HEK293 (cell line): ENCODE data around the gene CKB.

ENCODE experiments used
- CTCF ChIA-PET: fragments of 350-600 bp; formaldehyde crosslinking; extraction: SDS; loops from one replicate; lab custom pipeline; 2021; ENCODE audit warnings: antibody characterized with exemption; lab: Yijun Ruan, JAX
- POLR2A ChIA-PET: fragments of 300-600 bp; formaldehyde crosslinking; extraction: SDS; loops from one replicate; lab custom pipeline; 2020; ENCODE audit warnings: antibody characterized with exemption, inconsistent platforms; lab: Yijun Ruan, JAX
- H3K27ac ChIP-seq: fragments of 200-500 bp; sonication (Bioruptor generic); 2 replicates; pipeline ENCODE4 v1.5.1; 2014; ENCODE audit warnings: low read depth, low read length, control low read depth, inconsistent platforms; ENCODE audit errors: extremely low read depth
- H3K36me3 ChIP-seq, 2 experiments: fragments of 200-500 bp in 1 of 2; sonication (Bioruptor generic) in 1 of 2; 1 replicate in 1 of 2; 2 replicates in 1 of 2; pipeline ENCODE4 v1.5.1; 2014 to 2017; ENCODE audit warnings: inconsistent platforms in 2 of 2, low read length in 2 of 2; ENCODE audit not compliant: control insufficient read depth in 2 of 2, insufficient read depth in 1 of 2
- H3K4me1 ChIP-seq: fragments of 200-500 bp; sonication (Bioruptor generic); 2 replicates; pipeline ENCODE4 v1.5.1; 2014; ENCODE audit warnings: mild to moderate bottlenecking, low read length, inconsistent platforms; ENCODE audit not compliant: control insufficient read depth, insufficient read depth
- H3K4me3 ChIP-seq: 2 replicates; pipeline ENCODE4 v1.5.1; 2011; ENCODE audit warnings: low read depth, mild to moderate bottlenecking, control low read depth, low read length, moderate library complexity
- H3K9me3 ChIP-seq: fragments of 200-500 bp; sonication (Bioruptor generic); 2 replicates; pipeline ENCODE4 v1.5.1; 2014; ENCODE audit warnings: low read depth, low read length, inconsistent platforms; ENCODE audit not compliant: control insufficient read depth, insufficient read depth
- CTCF ChIP-seq: fragments of 450-650 bp; formaldehyde crosslinking; IDR thresholded peaks from 2 replicates; pipeline ENCODE4 v1.5.1; 2016; ENCODE audit warnings: missing biosample characterization, missing genetic modification characterization
- KLF8 ChIP-seq: fragments of 450-650 bp; formaldehyde crosslinking; IDR thresholded peaks from 2 replicates; pipeline ENCODE4 v1.5.1; 2016; ENCODE audit warnings: missing biosample characterization, missing genetic modification characterization
- KLF9 ChIP-seq: fragments of 450-650 bp; formaldehyde crosslinking; IDR thresholded peaks from 2 replicates; pipeline ENCODE4 v1.5.1; 2016; ENCODE audit warnings: missing biosample characterization, missing genetic modification characterization, low read depth
- OVOL3 ChIP-seq: fragments of 450-650 bp; formaldehyde crosslinking; IDR thresholded peaks from 2 replicates; pipeline ENCODE4 v1.5.1; 2016; ENCODE audit warnings: missing biosample characterization, missing genetic modification characterization
- SP7 ChIP-seq: fragments of 450-650 bp; formaldehyde crosslinking; IDR thresholded peaks from 2 replicates; pipeline ENCODE4 v1.5.1; 2016; ENCODE audit warnings: missing biosample characterization, missing genetic modification characterization
- ZBTB49 ChIP-seq: fragments of 450-650 bp; formaldehyde crosslinking; IDR thresholded peaks from 2 replicates; pipeline ENCODE4 v1.5.1; 2016; ENCODE audit warnings: missing biosample characterization, missing genetic modification characterization, low read depth
- ZIC2 ChIP-seq: fragments of 450-650 bp; formaldehyde crosslinking; IDR thresholded peaks from 2 replicates; pipeline ENCODE4 v1.5.1; 2016; ENCODE audit warnings: missing biosample characterization, missing genetic modification characterization
- ZNF121 ChIP-seq: fragments of 450-650 bp; formaldehyde crosslinking; IDR thresholded peaks from 2 replicates; pipeline ENCODE4 v1.5.1; 2016; ENCODE audit warnings: missing biosample characterization, missing genetic modification characterization
- ZNF16 ChIP-seq: fragments of 450-650 bp; formaldehyde crosslinking; IDR thresholded peaks from 2 replicates; pipeline ENCODE4 v1.5.1; 2016; ENCODE audit warnings: low read depth, missing biosample characterization, missing genetic modification characterization
- ZNF223 ChIP-seq: fragments of 450-650 bp; formaldehyde crosslinking; IDR thresholded peaks from 2 replicates; pipeline ENCODE4 v1.5.1; 2016; ENCODE audit warnings: missing biosample characterization, missing genetic modification characterization
- ZNF274 ChIP-seq, 2 experiments: fragments of 200-500 bp in 1 of 2; fragments of 450-650 bp in 1 of 2; sonication (Bioruptor generic) in 1 of 2; formaldehyde crosslinking in 1 of 2; IDR thresholded peaks; 2 replicates each; pipeline versions ENCODE4 v1.5.1 to v1.6.1; 2014 to 2016; ENCODE audit warnings: borderline replicate concordance in 1 of 2, inconsistent platforms in 1 of 2, low read length in 1 of 2, missing biosample characterization in 1 of 2, missing genetic modification characterization in 1 of 2
- ZNF510 ChIP-seq: fragments of 450-650 bp; formaldehyde crosslinking; IDR thresholded peaks from 2 replicates; pipeline ENCODE4 v1.5.1; 2018; ENCODE audit warnings: mild to moderate bottlenecking, missing genetic modification characterization, missing biosample characterization; ENCODE audit not compliant: insufficient replicate concordance
- ZNF571 ChIP-seq: fragments of 450-650 bp; formaldehyde crosslinking; IDR thresholded peaks from 2 replicates; pipeline ENCODE4 v1.5.0; 2017; ENCODE audit warnings: missing biosample characterization, missing genetic modification characterization
- ZNF596 ChIP-seq: fragments of 450-650 bp; IDR thresholded peaks from 2 replicates; pipeline ENCODE4 v1.5.0; 2018; ENCODE audit warnings: missing biosample characterization, mild to moderate bottlenecking, missing genetic modification characterization, moderate library complexity
- ZNF629 ChIP-seq: fragments of 450-650 bp; formaldehyde crosslinking; IDR thresholded peaks from 2 replicates; pipeline ENCODE4 v1.5.1; 2017; ENCODE audit warnings: missing biosample characterization, missing genetic modification characterization
- ZNF777 ChIP-seq: fragments of 450-650 bp; formaldehyde crosslinking; IDR thresholded peaks from 2 replicates; pipeline ENCODE4 v1.5.1; 2017; ENCODE audit warnings: missing biosample characterization, missing genetic modification characterization, borderline replicate concordance
- TF ChIP-seq, protein P1 (sequence below): fragments of 450-650 bp; formaldehyde crosslinking; IDR thresholded peaks from 2 replicates; pipeline ENCODE4 v1.5.1; 2017; ENCODE audit warnings: missing biosample characterization, missing genetic modification characterization

Gene CKB

GRCh38 chr14:103474893-103475292 is 47.7 kb downstream of the CKB start (continued):
- TF ChIP-seq, protein P1, sequence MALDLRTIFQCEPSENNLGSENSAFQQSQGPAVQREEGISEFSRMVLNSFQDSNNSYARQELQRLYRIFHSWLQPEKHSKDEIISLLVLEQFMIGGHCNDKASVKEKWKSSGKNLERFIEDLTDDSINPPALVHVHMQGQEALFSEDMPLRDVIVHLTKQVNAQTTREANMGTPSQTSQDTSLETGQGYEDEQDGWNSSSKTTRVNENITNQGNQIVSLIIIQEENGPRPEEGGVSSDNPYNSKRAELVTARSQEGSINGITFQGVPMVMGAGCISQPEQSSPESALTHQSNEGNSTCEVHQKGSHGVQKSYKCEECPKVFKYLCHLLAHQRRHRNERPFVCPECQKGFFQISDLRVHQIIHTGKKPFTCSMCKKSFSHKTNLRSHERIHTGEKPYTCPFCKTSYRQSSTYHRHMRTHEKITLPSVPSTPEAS (tag by site-specific recombination), result no peak
- TF ChIP-seq ZNF596 (tag by site-specific recombination) (no peak), ZNF223 (tag by site-specific recombination) (no peak), SP7 (tag by site-specific recombination) (no peak), KLF8 (no peak), ZNF571 (tag by site-specific recombination) (no peak), OVOL3 (tag by site-specific recombination) (no peak), KLF9 (tag by site-specific recombination) (no peak), CTCF (tag by site-specific recombination) (no peak), ZNF121 (tag by site-specific recombination) (no peak), ZNF629 (tag by site-specific recombination) (no peak)

DNA sequence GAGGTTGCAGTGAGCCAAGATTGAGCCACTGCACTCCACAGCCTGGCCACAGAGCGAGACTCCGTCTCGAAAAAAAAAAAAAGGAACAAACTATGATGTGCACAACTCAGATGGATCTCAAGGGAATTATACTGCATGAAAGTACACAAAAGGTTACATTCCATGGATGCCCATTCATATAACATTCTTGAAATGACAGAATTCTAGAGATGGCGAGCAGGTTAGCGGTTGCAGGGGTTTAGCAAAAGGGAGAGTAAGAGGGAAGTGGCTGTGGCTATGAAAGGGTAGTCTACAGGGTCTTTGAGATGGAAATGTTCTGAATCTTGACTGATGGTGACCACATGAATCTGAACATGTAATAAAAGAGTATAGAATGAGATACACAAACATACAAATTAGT is 49.7 kb downstream of the CKB start:
- Histone ChIP-seq H3K27ac (no peak overlapping the region), H3K9me3 (no peaks in the 10 kb centered on the region), H3K36me3 (peaks cover 54 to 74% of the 10 kb centered on the region in 2 experiments), H3K4me1 (no peaks in the 10 kb centered on the region), H3K4me3 (no peak overlapping the region)
- ChIA-PET POLR2A (no interaction called here), CTCF (interaction anchor here (0.7 kb wide), 1 partner anchor 18 kb away, joined by 3 read pairs; no protein-coding TSS in a partner anchor)
- TF ChIP-seq ZNF274 (IDR thresholded peaks at IDR 0.05; ENCODE audit: low read length) (no peak), ZNF274 (tag by site-specific recombination; IDR thresholded peaks at IDR 0.05; ENCODE audit: borderline replicate concordance) (no peak), ZNF510 (no peak), ZNF777 (tag by site-specific recombination) (no peak), ZIC2 (no peak), SP7 (tag by site-specific recombination) (no peak), ZNF16 (tag by site-specific recombination) (no peak), ZBTB49 (tag by site-specific recombination) (no peak)
